ENCODE data around the gene TAF5L.
A peak's percentile ranks its signal among the peaks of the same experiment; 100 is the strongest.
"Not testable (repeated sequence)": the region's sequence is repeated elsewhere in the genome, so short reads cannot be mapped to it uniquely, and the experiment has no call there.

TAF5L gene

DNA sequence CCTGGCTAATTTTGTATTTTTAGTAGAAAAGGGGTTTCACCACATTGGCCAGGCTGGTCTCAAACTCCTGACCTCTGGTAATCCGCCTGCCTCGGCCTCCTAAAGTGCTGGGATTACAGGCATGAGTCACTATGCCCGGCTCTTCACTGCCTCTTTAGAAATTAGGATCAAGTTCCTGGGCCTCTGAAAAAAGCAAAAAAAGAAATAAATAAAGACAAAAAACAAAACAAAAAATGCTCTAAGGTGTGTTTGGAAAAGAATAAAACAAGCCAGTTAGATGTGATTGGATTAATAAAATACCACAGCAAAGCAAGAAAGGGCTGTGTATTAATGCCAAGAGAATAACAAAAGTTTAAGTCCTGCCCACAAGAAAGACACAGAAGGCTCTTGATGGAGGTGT is 63.2 kb downstream of the TAF5L start:
- no peaks in the 10 kb centered on the region for H3K36me3 Mint-ChIP-seq (ENCODE audit: low read depth)
- peaks cover 6% of the 10 kb centered on the region for H3K27me3 Mint-ChIP-seq (ENCODE audit: low read depth)
- H3K4me1 Mint-ChIP-seq, result no peaks in the 10 kb centered on the region

DNA sequence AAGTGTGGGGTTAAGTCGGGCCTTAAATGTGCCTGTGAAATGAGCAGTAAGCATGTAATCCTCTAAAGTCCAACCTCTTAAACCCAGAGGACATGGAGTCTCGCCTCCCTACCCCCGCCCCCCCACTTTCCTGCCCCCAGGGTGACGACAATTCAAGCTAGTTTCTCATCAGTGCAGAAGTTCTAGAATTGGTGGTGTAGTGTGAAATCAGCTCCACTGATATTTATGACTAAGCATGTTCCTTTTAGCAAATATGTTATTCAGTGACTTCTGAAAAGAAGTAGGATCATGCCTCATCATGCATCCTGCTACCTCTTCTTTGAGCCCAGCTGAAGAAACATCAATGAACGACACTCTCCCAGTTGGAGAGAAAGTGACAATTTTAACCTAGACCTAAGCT is 64.8 kb downstream of the TAF5L start:
- Mint-ChIP-seq H3K36me3 (ENCODE audit: low read depth) (no peaks in the 10 kb centered on the region), H3K9me3 (no peaks in the 10 kb centered on the region), H3K4me3 (peak overlapping the region; percentile 52 to 59 (median 59))

More for the DNA sequence above, 63.2 kb downstream of the TAF5L start:
- Mint-ChIP-seq H3K27ac (no peak overlapping the region), H3K9me3 (no peaks in the 10 kb centered on the region), H3K4me3 (peak overlapping the region in 1 of 3 experiments; percentile 45)
- TF ChIP-seq, protein P1, sequence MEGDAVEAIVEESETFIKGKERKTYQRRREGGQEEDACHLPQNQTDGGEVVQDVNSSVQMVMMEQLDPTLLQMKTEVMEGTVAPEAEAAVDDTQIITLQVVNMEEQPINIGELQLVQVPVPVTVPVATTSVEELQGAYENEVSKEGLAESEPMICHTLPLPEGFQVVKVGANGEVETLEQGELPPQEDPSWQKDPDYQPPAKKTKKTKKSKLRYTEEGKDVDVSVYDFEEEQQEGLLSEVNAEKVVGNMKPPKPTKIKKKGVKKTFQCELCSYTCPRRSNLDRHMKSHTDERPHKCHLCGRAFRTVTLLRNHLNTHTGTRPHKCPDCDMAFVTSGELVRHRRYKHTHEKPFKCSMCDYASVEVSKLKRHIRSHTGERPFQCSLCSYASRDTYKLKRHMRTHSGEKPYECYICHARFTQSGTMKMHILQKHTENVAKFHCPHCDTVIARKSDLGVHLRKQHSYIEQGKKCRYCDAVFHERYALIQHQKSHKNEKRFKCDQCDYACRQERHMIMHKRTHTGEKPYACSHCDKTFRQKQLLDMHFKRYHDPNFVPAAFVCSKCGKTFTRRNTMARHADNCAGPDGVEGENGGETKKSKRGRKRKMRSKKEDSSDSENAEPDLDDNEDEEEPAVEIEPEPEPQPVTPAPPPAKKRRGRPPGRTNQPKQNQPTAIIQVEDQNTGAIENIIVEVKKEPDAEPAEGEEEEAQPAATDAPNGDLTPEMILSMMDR (IDR thresholded peaks at IDR 0.05; ENCODE audit: unreplicated experiment in 3 of 3), result no peak

DNA sequence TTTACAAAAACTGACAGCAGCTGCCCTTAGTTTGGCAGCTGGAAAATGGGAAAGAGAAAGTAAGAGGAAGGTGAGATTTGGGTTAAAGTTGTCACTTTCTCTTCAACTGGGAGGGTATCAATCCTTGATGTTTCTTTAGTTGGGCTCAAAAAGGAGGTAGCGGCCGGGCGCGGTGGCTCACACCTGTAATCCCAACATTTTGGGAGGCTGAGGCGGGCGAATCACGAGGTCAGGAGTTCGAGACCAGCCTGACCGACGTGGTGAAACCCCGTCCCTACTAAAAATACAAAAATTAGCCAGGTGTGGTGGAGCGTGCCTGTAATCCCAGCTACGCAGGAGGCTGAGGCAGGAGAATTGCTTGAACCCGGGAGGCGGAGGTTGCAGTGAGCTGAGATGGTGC is 65.8 kb downstream of the TAF5L start:
- not testable (repeated sequence) for H3K36me3 Mint-ChIP-seq (ENCODE audit: low read depth)
- H3K4me3 Mint-ChIP-seq, result peak overlapping the region in 1 of 3 experiments; percentile 34

More for the DNA sequence above, 64.8 kb downstream of the TAF5L start:
- Mint-ChIP-seq H3K27ac (peak overlapping the region in 1 of 3 experiments; percentile 15), H3K4me1 (peaks cover 13% of the 10 kb centered on the region), H3K27me3 (ENCODE audit: low read depth) (peaks cover 6% of the 10 kb centered on the region)
- TF ChIP-seq, protein P1 (IDR thresholded peaks at IDR 0.05; ENCODE audit: unreplicated experiment in 3 of 3), result no peak

DNA sequence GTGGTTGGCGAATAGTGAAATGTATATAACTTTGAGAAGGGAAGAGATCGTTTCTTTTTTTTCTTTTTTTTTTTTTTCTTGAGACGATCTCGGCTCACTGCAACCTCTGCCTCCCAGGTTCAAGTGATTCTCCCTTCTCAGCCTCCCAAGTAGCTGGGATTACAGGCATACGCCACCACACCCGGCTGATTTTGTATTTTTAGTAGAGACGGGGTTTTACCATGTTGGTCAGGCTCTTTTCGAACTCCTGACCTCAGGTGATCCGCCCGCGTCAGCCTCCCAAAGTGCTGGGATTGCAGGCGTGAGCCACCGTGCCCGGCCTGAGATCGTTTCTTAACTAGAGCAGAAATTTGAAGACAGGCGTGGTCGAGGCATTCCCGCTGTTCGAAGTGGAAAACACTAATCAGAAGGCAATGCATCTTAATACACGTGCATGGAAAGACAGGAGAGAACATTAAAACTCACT is 66.6 kb downstream of the TAF5L start:
- H3K9me3 Mint-ChIP-seq; H3K36me3 Mint-ChIP-seq (ENCODE audit: low read depth); H3K27me3 Mint-ChIP-seq (ENCODE audit: low read depth): not testable (repeated sequence)
- H3K27ac Mint-ChIP-seq, result peak overlapping the region; percentile 80 to 95 (median 88)
- H3K4me1 Mint-ChIP-seq, result peaks cover 25% of the 10 kb centered on the region
- peak overlapping the region; percentile 93 to 95 (median 95) for H3K4me3 Mint-ChIP-seq

More for the DNA sequence above, 65.8 kb downstream of the TAF5L start:
- H3K4me1 Mint-ChIP-seq, result peaks cover 20% of the 10 kb centered on the region
- H3K27ac Mint-ChIP-seq; H3K9me3 Mint-ChIP-seq; H3K27me3 Mint-ChIP-seq (ENCODE audit: low read depth): not testable (repeated sequence)

DNA sequence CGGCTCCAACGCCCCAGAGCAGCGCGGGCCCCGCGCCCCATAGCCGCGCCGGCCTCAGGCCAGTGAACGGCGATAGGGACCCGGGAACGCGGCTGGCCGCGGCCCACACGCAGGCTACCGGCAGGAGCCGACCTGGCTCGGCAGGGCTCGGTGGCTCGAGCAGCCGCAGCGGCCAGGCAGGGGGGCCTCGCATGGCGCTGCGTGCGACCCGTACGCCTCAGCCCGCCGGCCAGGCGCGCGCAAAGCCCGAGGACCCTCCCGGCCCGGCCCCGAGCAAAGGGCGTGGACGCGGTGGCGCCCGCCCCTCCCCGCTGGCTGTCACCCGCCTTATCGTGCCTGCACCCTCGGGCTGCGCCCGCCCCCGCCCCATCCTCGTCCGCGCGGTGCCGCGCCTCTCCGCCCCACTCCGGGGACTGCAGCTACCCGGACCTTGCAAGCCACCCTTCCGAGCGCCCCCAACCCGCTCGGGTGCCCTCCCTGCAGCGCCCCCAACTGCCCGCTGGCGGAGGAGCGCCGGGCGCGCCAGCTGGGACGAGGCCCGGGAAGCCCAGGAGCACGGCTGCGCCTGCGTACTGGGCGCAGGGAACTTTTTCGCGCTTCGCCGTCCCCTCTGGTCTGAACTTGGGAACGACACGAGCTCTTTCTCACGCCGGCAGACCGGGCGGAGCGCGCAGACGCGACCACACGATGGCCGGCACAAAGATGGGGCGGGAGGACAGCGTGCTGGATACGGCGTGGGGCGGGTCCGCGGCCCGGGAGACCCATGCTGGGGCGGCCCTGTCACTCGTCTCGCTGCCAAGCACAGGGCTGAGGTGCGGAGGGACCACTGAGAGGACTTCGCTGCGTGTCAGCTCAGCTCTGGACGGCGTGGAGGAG is 67.2 kb downstream of the TAF5L start, which contains the start of gene ABCB10:
Gene ABCB10, minus strand, starts transcription at position 248 of the 876 bp plus-strand sequence. Its CDS starts 55 bp downstream, at position 193.
- Mint-ChIP-seq H3K4me1 (peaks cover 25% of the 10 kb centered on the region), H3K27me3 (ENCODE audit: low read depth) (peaks cover 6% of the 10 kb centered on the region), H3K36me3 (ENCODE audit: low read depth) (no peaks in the 10 kb centered on the region), H3K9me3 (no peaks in the 10 kb centered on the region), H3K4me3 (peak within 1 kb of the TSS; percentile 93 to 95 (median 95)), H3K27ac (peak within 1 kb of the TSS; percentile 80 to 95 (median 88))
- TF ChIP-seq, protein P1 (IDR thresholded peaks at IDR 0.05; ENCODE audit: unreplicated experiment in 3 of 3), result peak; percentile 78 to 94 (median 80)

DNA sequence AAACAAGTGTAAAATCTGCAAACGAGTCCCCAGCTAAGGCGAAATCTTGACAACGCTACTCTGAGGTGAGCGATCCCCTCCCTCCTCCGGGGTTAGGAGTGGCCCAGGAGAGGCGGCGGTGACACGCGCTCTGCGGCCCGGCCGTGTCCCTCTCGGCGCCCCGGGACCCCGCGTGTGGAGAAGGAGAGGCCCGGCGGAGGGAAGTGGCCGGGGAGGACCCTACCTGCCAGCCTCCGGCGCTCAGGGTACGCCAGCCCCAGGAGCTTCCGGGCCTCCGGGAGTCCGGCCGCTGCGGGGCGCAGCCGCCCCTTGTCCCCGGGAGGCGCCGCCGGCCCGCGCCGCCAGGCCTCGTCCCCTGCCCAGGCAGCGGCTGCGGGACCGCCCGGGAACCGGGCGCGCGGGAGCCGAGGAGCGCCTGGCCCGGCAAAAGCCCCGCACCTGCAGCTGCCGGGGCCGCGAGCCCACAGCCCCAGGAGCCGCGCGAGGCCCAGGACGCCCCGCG is 68.0 kb downstream of the TAF5L start:
- TF ChIP-seq, protein P1 (IDR thresholded peaks at IDR 0.05; ENCODE audit: unreplicated experiment in 3 of 3), result no peak
- H3K9me3 Mint-ChIP-seq, result no peaks in the 10 kb centered on the region
- no peaks in the 10 kb centered on the region for H3K36me3 Mint-ChIP-seq (ENCODE audit: low read depth)
- peak overlapping the region; percentile 85 to 91 (median 90) for H3K4me3 Mint-ChIP-seq
- H3K27ac Mint-ChIP-seq, result peak overlapping the region; percentile 17 to 83 (median 80)
- H3K27me3 Mint-ChIP-seq (ENCODE audit: low read depth), result peaks cover 6% of the 10 kb centered on the region
- peaks cover 25% of the 10 kb centered on the region for H3K4me1 Mint-ChIP-seq
